ENCODE data around the gene LANCL1.
"Not testable (repeated sequence)": the region's sequence is repeated elsewhere in the genome, so short reads cannot be mapped to it uniquely, and the experiment has no call there.

LANCL1 gene

DNA sequence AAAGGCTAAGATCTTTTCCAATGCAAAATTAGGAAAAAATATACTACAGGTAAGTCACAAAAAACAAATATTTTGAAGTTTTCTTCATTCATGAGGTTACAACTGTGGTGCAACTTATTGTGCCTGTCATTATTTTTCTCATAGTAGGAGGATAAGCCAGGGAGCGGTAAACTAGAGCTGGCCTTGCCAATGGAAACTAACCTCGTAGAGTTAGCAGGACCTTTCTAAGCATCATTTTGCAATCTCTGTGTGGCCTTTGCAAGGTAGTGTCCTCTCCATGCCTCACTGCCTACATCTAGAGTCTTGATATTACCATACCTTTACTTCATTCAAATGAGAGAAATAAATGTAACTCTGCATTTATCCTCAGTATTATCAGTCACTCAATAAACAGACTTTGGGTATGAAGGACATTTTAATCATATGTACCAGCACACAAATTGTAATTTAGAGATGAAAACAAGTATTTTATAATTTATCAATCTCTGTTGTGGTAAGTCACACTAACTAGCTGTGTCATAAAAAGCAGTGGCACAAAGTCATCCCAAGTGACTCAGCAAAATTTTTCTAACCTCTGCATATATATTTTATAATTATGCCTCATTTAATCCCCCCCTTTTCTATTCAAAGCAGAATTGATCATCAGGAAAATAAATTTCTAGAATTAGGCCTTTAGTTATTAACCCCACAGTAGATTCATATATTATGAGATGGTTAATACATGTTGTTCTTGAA, 47.0 kb downstream of the LANCL1 start:
- H3K4me3 ChIP-seq (ENCODE audit: low read length) = no peak overlapping the region
- H3K4me2 ChIP-seq (ENCODE audit: low read length) = no peak overlapping the region
- H3K36me3 ChIP-seq (ENCODE audit: insufficient read depth, low read length) = peaks cover 6% of the 10 kb centered on the region
- H3K9ac ChIP-seq (ENCODE audit: low read depth, low read length) = no peak overlapping the region
- peaks cover 9% of the 10 kb centered on the region for H3K4me1 ChIP-seq (ENCODE audit: control insufficient read depth, insufficient read depth, low read length)
- no peaks in the 10 kb centered on the region for H3K9me3 ChIP-seq (replicated peaks; ENCODE audit: low read length)
- H3K27me3 ChIP-seq (ENCODE audit: control insufficient read depth, insufficient read depth, low read length) = no peaks in the 10 kb centered on the region

DNA sequence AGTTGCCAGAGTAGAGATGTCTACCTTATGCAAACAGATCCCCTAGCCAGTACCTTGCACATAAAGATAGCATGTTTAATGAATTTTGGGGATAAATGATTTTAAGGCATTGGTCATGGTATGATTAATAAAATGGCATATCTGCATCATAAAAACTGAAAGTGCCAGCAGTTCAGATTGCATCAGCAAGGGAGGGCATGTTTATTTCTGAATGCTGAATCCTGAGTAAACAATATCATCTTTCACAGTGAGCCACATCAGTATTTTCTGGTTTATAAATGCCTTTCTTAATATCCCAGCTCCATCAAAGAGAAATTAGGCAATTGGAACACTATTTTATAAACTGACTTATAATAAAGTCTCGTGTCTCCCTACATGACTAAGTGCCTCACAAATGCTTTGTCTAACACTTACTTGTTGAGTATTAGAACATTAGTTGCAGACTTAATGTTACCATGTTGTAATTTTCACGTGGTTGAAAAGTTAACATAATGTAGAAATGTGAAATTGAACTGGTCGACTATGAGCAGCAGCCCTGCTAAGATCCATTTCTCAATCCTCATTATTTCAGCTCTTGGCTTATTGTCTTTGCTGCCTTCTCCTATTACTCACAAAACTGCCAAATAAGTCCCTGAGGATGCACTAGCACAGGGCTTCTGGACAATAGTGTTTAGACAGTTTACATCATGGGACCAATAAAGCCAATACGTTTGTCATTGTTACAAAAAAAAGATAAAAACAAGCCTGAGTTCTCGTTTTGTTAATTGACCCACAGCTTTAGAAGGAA, 48.0 kb downstream of the LANCL1 start:
- Histone ChIP-seq H3K9me3 (replicated peaks; ENCODE audit: low read length) (no peaks in the 10 kb centered on the region), H3K4me1 (ENCODE audit: control insufficient read depth, insufficient read depth, low read length) (peaks cover 9% of the 10 kb centered on the region), H3K36me3 (ENCODE audit: insufficient read depth, low read length) (peaks cover 6% of the 10 kb centered on the region), H3K9ac (ENCODE audit: low read depth, low read length) (no peak overlapping the region), H3K4me3 (ENCODE audit: low read length) (no peak overlapping the region), H3K27me3 (ENCODE audit: control insufficient read depth, insufficient read depth, low read length) (no peaks in the 10 kb centered on the region), H3K4me2 (ENCODE audit: low read length) (no peak overlapping the region)

DNA sequence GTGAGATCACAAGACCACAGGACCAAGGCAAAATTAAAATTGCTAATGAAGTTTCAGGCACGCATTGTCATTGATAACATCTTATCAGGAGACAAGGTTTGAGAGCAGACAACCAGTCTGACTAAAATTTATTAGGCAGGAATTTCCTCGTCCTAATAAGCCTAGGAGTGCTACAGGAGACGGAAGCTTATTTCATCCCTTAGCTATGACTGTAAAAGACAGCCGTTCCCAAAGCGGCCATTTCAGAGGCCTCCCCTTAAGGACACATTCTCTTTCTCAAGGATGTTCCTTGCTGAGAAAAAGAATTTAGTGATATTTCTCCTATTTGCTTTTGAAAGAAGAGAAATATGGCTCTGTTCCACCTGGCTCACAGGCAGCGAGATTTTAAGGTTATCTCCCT, 49.2 kb downstream of the LANCL1 start:
- not testable (repeated sequence) for H3K27me3 ChIP-seq (ENCODE audit: control insufficient read depth, insufficient read depth, low read length)

DNA sequence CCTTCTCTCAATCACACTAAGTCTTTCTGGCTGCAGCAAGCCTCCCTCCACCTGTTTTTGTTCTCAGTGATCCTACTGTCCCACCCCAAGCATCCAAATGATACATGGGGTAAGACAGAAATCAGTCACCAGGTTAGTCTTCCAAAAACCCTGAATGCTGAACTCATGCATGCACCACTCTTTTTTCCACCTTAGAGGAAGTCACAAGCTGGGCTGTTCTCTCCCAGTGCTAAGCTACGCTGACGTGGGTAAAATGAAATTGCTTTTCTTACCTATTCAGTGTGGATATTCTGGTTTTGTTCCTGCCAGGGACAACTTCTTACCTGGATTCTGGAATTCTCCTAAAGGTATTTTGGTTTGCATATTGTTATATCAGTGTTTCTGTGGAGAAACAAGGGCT, 54.2 kb downstream of the LANCL1 start:
- no peaks in the 10 kb centered on the region for H3K27me3 ChIP-seq (ENCODE audit: control insufficient read depth, insufficient read depth, low read length)
- H3K9me3 ChIP-seq (replicated peaks; ENCODE audit: low read length) = no peaks in the 10 kb centered on the region
- H3K4me1 ChIP-seq (ENCODE audit: control insufficient read depth, insufficient read depth, low read length) = no peaks in the 10 kb centered on the region
- H3K36me3 ChIP-seq (ENCODE audit: insufficient read depth, low read length) = no peaks in the 10 kb centered on the region
- no peak overlapping the region for H3K4me3 ChIP-seq (ENCODE audit: low read length)
- no peak overlapping the region for H3K4me2 ChIP-seq (ENCODE audit: low read length)
- H3K9ac ChIP-seq (ENCODE audit: low read depth, low read length) = no peak overlapping the region

More for the DNA sequence above, 49.2 kb downstream of the LANCL1 start:
- not testable (repeated sequence) for H3K36me3 ChIP-seq (ENCODE audit: insufficient read depth, low read length); H3K4me1 ChIP-seq (ENCODE audit: control insufficient read depth, insufficient read depth, low read length); H3K9ac ChIP-seq (ENCODE audit: low read depth, low read length); H3K9me3 ChIP-seq (replicated peaks; ENCODE audit: low read length); H3K4me2 ChIP-seq (ENCODE audit: low read length); H3K4me3 ChIP-seq (ENCODE audit: low read length)

DNA sequence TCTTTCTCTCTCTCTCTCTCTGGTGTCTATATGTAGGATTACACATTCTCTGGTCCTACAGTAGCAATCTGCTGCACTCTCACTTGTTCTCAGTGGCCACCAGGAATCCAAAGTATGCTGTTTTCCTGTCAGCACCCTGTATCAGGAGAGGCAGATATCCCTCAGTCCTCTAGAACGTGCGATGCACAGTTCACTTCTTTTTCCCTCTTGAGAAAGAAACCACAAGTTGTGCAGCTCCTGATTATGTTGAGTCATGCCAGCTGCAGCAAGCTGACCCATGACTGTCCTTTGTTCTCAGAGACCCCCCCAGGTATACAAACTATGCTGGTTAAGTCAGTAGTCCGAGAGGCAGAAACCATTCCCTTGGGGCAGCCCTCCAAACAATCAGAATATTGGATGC, 54.6 kb downstream of the LANCL1 start:
- no peaks in the 10 kb centered on the region for H3K27me3 ChIP-seq (ENCODE audit: control insufficient read depth, insufficient read depth, low read length)

DNA sequence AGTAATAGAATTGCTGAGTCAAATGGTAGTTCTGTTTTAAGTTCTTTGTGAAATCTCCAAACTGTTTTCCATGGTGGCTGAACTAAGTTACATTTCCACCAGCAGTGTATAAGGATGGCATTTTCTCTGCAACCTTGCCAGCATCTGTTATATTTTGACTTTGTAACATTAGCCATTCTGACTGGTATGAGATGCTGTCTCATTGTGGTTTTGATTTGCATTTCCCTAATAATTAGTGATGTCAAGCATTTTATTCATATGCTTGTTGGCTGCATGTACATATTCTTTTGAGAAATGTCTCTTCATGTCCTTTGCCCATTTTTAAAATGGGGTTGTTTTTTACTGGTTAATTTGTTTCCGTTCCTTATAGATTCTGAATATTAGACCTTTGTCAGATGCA, 63.9 kb downstream of the LANCL1 start:
- H3K27me3 ChIP-seq (ENCODE audit: control insufficient read depth, insufficient read depth, low read length) = no peaks in the 10 kb centered on the region
- H3K9ac ChIP-seq (ENCODE audit: low read depth, low read length) = no peak overlapping the region
- H3K4me2 ChIP-seq (ENCODE audit: low read length) = no peak overlapping the region
- H3K4me1 ChIP-seq (ENCODE audit: control insufficient read depth, insufficient read depth, low read length) = no peaks in the 10 kb centered on the region
- no peaks in the 10 kb centered on the region for H3K9me3 ChIP-seq (replicated peaks; ENCODE audit: low read length)
- H3K36me3 ChIP-seq (ENCODE audit: insufficient read depth, low read length) = no peaks in the 10 kb centered on the region
- no peak overlapping the region for H3K4me3 ChIP-seq (ENCODE audit: low read length)

More for the DNA sequence above, 54.6 kb downstream of the LANCL1 start:
- Histone ChIP-seq H3K36me3 (ENCODE audit: insufficient read depth, low read length) (no peaks in the 10 kb centered on the region), H3K4me2 (ENCODE audit: low read length) (no peak overlapping the region), H3K4me3 (ENCODE audit: low read length) (no peak overlapping the region), H3K9ac (ENCODE audit: low read depth, low read length) (no peak overlapping the region), H3K4me1 (ENCODE audit: control insufficient read depth, insufficient read depth, low read length) (no peaks in the 10 kb centered on the region), H3K9me3 (replicated peaks; ENCODE audit: low read length) (no peaks in the 10 kb centered on the region)

DNA sequence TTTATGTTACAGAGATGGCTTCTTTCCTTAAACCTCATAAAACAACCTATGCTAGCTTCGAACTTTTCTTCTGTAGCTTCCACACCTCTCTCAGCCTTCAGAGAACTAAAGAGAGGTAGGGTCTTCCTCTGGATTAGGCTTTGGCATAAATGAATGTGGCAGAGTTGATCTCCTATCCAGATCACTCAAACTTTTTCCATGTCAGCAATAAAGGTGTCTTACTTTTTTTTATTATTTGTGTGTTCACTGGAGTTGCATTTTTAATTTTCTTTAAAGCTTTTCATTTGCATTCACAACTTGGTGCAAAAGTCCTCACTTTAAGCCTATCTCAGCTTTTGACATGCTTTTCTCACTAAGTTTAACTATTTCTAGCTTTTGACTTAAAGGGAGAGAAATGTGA, 66.0 kb downstream of the LANCL1 start:
- Histone ChIP-seq H3K4me1 (ENCODE audit: control insufficient read depth, insufficient read depth, low read length) (no peaks in the 10 kb centered on the region), H3K27me3 (ENCODE audit: control insufficient read depth, insufficient read depth, low read length) (no peaks in the 10 kb centered on the region), H3K36me3 (ENCODE audit: insufficient read depth, low read length) (no peaks in the 10 kb centered on the region)

DNA sequence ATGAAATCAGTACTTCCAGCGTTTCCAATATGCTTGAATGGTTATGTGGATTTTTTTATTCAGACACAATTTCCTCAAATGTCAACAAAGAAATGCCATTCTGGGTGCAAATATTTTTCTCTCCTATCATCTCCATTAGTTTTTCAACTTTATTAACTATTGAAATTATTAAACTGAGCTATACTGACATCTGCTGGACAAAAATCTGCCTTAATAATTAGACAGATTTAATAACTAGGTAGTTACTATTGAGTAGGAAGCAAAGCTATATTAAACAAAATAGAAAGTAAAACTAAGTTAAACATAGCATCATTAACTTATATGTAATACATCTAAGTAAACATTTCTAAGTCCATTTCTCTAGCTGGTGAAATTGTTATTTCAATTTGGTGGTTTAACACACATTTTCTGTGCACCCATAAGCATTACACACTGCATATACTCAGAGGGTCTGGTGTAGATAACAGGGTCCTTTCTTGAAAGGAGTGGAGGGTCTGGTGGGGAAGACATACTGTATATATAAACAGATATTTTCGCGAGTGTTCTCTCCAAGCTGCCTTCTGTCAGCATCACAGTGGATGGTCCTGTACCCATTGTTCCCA, 77.0 kb downstream of the LANCL1 start:
- Histone ChIP-seq H3K4me1 (ENCODE audit: control insufficient read depth, insufficient read depth, low read length) (no peaks in the 10 kb centered on the region), H3K36me3 (ENCODE audit: insufficient read depth, low read length) (no peaks in the 10 kb centered on the region), H3K4me3 (ENCODE audit: low read length) (no peak overlapping the region), H3K9ac (ENCODE audit: low read depth, low read length) (no peak overlapping the region), H3K27me3 (ENCODE audit: control insufficient read depth, insufficient read depth, low read length) (no peaks in the 10 kb centered on the region), H3K9me3 (replicated peaks; ENCODE audit: low read length) (no peaks in the 10 kb centered on the region), H3K4me2 (ENCODE audit: low read length) (no peak overlapping the region)

More for the DNA sequence above, 66.0 kb downstream of the LANCL1 start:
- H3K4me3 ChIP-seq (ENCODE audit: low read length) = no peak overlapping the region
- no peak overlapping the region for H3K4me2 ChIP-seq (ENCODE audit: low read length)
- H3K9ac ChIP-seq (ENCODE audit: low read depth, low read length) = no peak overlapping the region
- H3K9me3 ChIP-seq (replicated peaks; ENCODE audit: low read length) = no peaks in the 10 kb centered on the region

DNA sequence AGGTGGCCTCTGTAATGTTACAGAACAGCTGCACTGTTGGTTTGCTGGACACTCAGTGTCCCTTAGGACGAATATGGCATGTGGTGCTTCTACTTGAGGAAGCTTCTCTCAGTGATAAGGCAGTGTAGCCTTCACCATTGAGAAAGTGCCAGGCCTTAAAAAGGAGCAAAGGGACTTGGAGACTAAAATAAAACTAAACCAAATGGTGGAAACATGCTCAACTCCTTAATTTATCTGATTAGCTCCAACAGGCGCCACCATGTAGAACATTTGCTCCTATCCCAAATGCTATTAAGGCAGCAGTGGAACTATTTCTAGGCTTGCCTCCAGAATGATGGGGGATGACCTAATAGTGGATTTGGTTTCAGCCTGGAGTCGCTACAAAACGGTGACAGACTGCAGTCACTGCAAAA, 84.1 kb downstream of the LANCL1 start:
- Histone ChIP-seq H3K4me2 (ENCODE audit: low read length) (no peak overlapping the region), H3K9ac (ENCODE audit: low read depth, low read length) (no peak overlapping the region), H3K4me1 (ENCODE audit: control insufficient read depth, insufficient read depth, low read length) (no peaks in the 10 kb centered on the region), H3K4me3 (ENCODE audit: low read length) (no peak overlapping the region), H3K36me3 (ENCODE audit: insufficient read depth, low read length) (no peaks in the 10 kb centered on the region), H3K27me3 (ENCODE audit: control insufficient read depth, insufficient read depth, low read length) (no peaks in the 10 kb centered on the region), H3K9me3 (replicated peaks; ENCODE audit: low read length) (no peaks in the 10 kb centered on the region)

DNA sequence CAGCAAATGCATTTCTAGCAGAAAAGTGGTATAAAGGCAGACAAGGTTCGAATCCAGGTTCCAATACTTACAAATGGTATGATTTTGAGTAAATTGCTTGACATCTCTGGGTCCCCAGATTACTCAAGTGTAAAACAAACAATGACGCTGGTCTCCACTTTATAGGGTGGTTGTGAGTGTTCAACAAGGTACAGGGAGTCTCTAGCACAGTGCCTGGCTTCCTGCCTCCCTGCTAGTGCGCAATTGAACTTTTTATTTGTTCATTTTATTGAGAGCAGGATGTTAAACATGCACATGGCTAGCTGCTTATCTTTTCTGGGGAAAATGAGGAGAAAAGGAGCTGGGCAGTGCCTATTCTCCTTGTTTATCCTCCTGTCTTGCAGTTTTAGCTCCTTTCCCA, 86.7 kb downstream of the LANCL1 start:
- Histone ChIP-seq H3K4me1 (ENCODE audit: control insufficient read depth, insufficient read depth, low read length) (no peaks in the 10 kb centered on the region), H3K9ac (ENCODE audit: low read depth, low read length) (no peak overlapping the region), H3K4me3 (ENCODE audit: low read length) (no peak overlapping the region), H3K36me3 (ENCODE audit: insufficient read depth, low read length) (no peaks in the 10 kb centered on the region), H3K27me3 (ENCODE audit: control insufficient read depth, insufficient read depth, low read length) (no peaks in the 10 kb centered on the region), H3K9me3 (replicated peaks; ENCODE audit: low read length) (no peaks in the 10 kb centered on the region), H3K4me2 (ENCODE audit: low read length) (no peak overlapping the region)

DNA sequence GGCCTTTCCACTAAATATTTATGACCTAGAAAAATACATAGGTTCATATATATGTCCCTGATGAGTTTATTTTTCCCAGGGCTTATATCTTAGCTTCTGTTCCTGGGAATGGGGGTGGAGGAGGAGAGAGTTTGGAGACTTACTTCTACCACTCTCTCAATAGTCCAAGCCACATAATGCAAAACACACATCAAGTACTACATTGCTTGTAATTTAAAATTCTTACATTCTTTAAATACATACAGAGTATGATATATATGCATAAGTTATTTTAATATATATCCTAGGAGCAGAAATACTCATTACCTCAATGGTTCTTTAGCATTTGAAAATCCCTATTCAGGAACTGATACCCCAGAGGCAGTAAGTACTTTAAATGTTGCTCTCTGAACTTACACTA, 88.4 kb downstream of the LANCL1 start:
- Histone ChIP-seq H3K9ac (ENCODE audit: low read depth, low read length) (no peak overlapping the region), H3K27me3 (ENCODE audit: control insufficient read depth, insufficient read depth, low read length) (no peaks in the 10 kb centered on the region), H3K9me3 (replicated peaks; ENCODE audit: low read length) (no peaks in the 10 kb centered on the region), H3K4me2 (ENCODE audit: low read length) (no peak overlapping the region), H3K4me1 (ENCODE audit: control insufficient read depth, insufficient read depth, low read length) (no peaks in the 10 kb centered on the region), H3K36me3 (ENCODE audit: insufficient read depth, low read length) (no peaks in the 10 kb centered on the region), H3K4me3 (ENCODE audit: low read length) (no peak overlapping the region)

Data from skeletal muscle satellite cell (primary cell).